NCI-H460 (cell line): Measurements from ENCODE around the gene RASGRF2. TPM values are rescaled to one million over a fixed set of nuclear protein-coding genes. Genes with fewer than 3 reads are reported as not detected.
"Not testable (repeated sequence)": the region's sequence is repeated elsewhere in the genome, so short reads cannot be mapped to it uniquely, and the experiment has no call there.

Experiments
- DNase-seq: peaks from one replicate; pipeline ENCODE4 v3.0.0-alpha.2; 2016; ENCODE audit warnings: low read depth; ENCODE audit errors: extremely low read depth
- total RNA-seq: library from RNA; depleted of rRNA; stranded (reverse); fragments of >200 nt; shearing (Covaris generic); gene quantifications from 2 replicates; pipeline ENCODE4 v1.2.3, GENCODE V29; 2014

Gene RASGRF2
- total RNA-seq, 1 experiment from 2014 or later, result 0.37 TPM

GRCh38 chr5:81124689-81125088 is 164.5 kb downstream of the RASGRF2 start:
- DNase-seq, result not testable (repeated sequence)

GRCh38 chr5:81125959-81126358 is 165.8 kb downstream of the RASGRF2 start:
- DNase-seq, result no peak

- DNase-seq, result no peak
Observed at GRCh38 chr5:81128416-81128815, 168.3 kb downstream of the RASGRF2 start.

- DNase-seq, result no peak
Observed at GRCh38 chr5:81132381-81132780, 172.2 kb downstream of the RASGRF2 start.

- no peak for DNase-seq
Observed at GRCh38 chr5:81134066-81134465, 173.9 kb downstream of the RASGRF2 start.

- no peak for DNase-seq
Observed at GRCh38 chr5:81134566-81134965, 174.4 kb downstream of the RASGRF2 start.

GRCh38 chr5:81136557-81136956 is 176.4 kb downstream of the RASGRF2 start:
- no peak for DNase-seq

- DNase-seq, result no peak
Observed at GRCh38 chr5:81137833-81138232, 177.7 kb downstream of the RASGRF2 start.

- no peak for DNase-seq
Observed at GRCh38 chr5:81140441-81140840, 180.3 kb downstream of the RASGRF2 start.

- DNase-seq, result no peak
Observed at GRCh38 chr5:81140943-81141342, 180.8 kb downstream of the RASGRF2 start.

- DNase-seq, result no peak
Observed at GRCh38 chr5:81142108-81142507, 181.9 kb downstream of the RASGRF2 start.

GRCh38 chr5:81145329-81145935 is 185.3 kb downstream of the RASGRF2 start:
- DNase-seq, result no peak

GRCh38 chr5:81146031-81146430 is 185.9 kb downstream of the RASGRF2 start:
- DNase-seq, result no peak

- DNase-seq, result no peak
Observed at GRCh38 chr5:81147011-81147885, 187.1 kb downstream of the RASGRF2 start.

- DNase-seq, result no peak
Observed at GRCh38 chr5:81147886-81148571, 187.9 kb downstream of the RASGRF2 start.

GRCh38 chr5:81151546-81151945 is 191.4 kb downstream of the RASGRF2 start:
- DNase-seq, result no peak

- DNase-seq, result no peak
Observed at GRCh38 chr5:81154725-81155124, 194.6 kb downstream of the RASGRF2 start.

GRCh38 chr5:81156732-81157131 is 196.6 kb downstream of the RASGRF2 start:
- DNase-seq, result no peak

- DNase-seq, result no peak
Observed at GRCh38 chr5:81161012-81161601, 200.9 kb downstream of the RASGRF2 start.

- no peak for DNase-seq
Observed at GRCh38 chr5:81162501-81162900, 202.3 kb downstream of the RASGRF2 start.

- DNase-seq, result no peak
Observed at GRCh38 chr5:81163651-81164050, 203.5 kb downstream of the RASGRF2 start.
